ENCODE data around the gene STYXL1. TPM values are rescaled to one million over a fixed set of nuclear protein-coding genes. Genes with fewer than 3 reads are reported as not detected.
A peak's percentile ranks its signal among the peaks of the same experiment; 100 is the strongest.
"Not testable (repeated sequence)": the region's sequence is repeated elsewhere in the genome, so short reads cannot be mapped to it uniquely, and the experiment has no call there.

Gene STYXL1
- total RNA-seq, 4 donors from 2014 or later: 8.7 to 18.1 (median 12.5) TPM

GRCh38 chr7:76053461-76053860 lies 5.7 kb upstream of the STYXL1 start:
- no peak for ATAC-seq
- TF ChIP-seq POLR2A (IDR thresholded peaks at IDR 0.05) (no peak), EP300 (IDR thresholded peaks at IDR 0.05) (no peak)
- H3K36me3 ChIP-seq: peaks cover 0 to 70% of the 10 kb centered on the region in 2 donors
- H3K4me1 ChIP-seq: peaks cover 0 to 65% (median 7%) of the 10 kb centered on the region in 3 donors
- no peaks in the 10 kb centered on the region for H3K27me3 ChIP-seq
- no peaks in the 10 kb centered on the region for H3K9me3 ChIP-seq
- peak overlapping the region in 3 of 4 donors; percentile 52 to 54 (median 53) for H3K27ac ChIP-seq
- WGBS, 2 donors (ENCODE audit: low coverage in 1 of 2): 83% methylated on average over 2 of the region's 6 CpGs; no CpG with 5 or more reads in 1 of the 2 donors
- no peak overlapping the region for H3K4me3 ChIP-seq

- peaks cover 0 to 62% of the 10 kb centered on the region in 2 donors for H3K36me3 ChIP-seq
- H3K27ac ChIP-seq, H3K4me3 ChIP-seq, H3K9me3 ChIP-seq, H3K27me3 ChIP-seq, ATAC-seq: not testable (repeated sequence)
- peaks cover 0 to 65% (median 7%) of the 10 kb centered on the region in 3 donors for H3K4me1 ChIP-seq
- WGBS, 2 donors (ENCODE audit: low coverage in 1 of 2): 97 to 100% methylated on average over 4 to 7 of the region's 8 CpGs
Observed at GRCh38 chr7:76052681-76053080, 4.9 kb upstream of the STYXL1 start.

GRCh38 chr7:76051840-76052239 lies 4.0 kb upstream of the STYXL1 start:
- no peak for ATAC-seq
- Histone ChIP-seq H3K4me1 (peaks cover 0 to 71% (median 8%) of the 10 kb centered on the region in 3 donors), H3K36me3 (peaks cover 0 to 53% of the 10 kb centered on the region in 2 donors), H3K27ac (no peak overlapping the region), H3K9me3 (no peaks in the 10 kb centered on the region), H3K4me3 (no peak overlapping the region), H3K27me3 (no peaks in the 10 kb centered on the region)
- WGBS, 2 donors (ENCODE audit: low coverage in 1 of 2): 87 to 96% methylated on average over 4 of the region's 4 CpGs
- TF ChIP-seq POLR2AphosphoS5 (IDR thresholded peaks at IDR 0.05) (no peak), EP300 (IDR thresholded peaks at IDR 0.05) (no peak), POLR2A (IDR thresholded peaks at IDR 0.05) (no peak), CTCF (IDR thresholded peaks at IDR 0.05) (no peak)

GRCh38 chr7:76050545-76050944 lies 2.7 kb upstream of the STYXL1 start:
- H3K27me3 ChIP-seq: no peaks in the 10 kb centered on the region
- H3K4me3 ChIP-seq: no peak overlapping the region
- H3K27ac ChIP-seq: no peak overlapping the region
- 66 to 100% methylated on average over 3 to 4 of the region's 5 CpGs for WGBS, 2 donors (ENCODE audit: low coverage in 1 of 2)
- H3K9me3 ChIP-seq: no peaks in the 10 kb centered on the region
- TF ChIP-seq EP300 (IDR thresholded peaks at IDR 0.05) (no peak), POLR2A (IDR thresholded peaks at IDR 0.05) (no peak), POLR2AphosphoS5 (IDR thresholded peaks at IDR 0.05) (no peak), CTCF (IDR thresholded peaks at IDR 0.05) (no peak)
- peaks cover 0 to 40% of the 10 kb centered on the region in 2 donors for H3K36me3 ChIP-seq
- peaks cover 0 to 84% (median 14%) of the 10 kb centered on the region in 3 donors for H3K4me1 ChIP-seq
- no peak for ATAC-seq

- Histone ChIP-seq H3K27me3 (no peaks in the 10 kb centered on the region), H3K4me3 (peak overlapping the region in 1 of 2 donors; percentile 95), H3K4me1 (peaks cover 0 to 82% (median 14%) of the 10 kb centered on the region in 3 donors), H3K9me3 (no peaks in the 10 kb centered on the region), H3K36me3 (peaks cover 0 to 34% of the 10 kb centered on the region in 2 donors), H3K27ac (peak overlapping the region in 3 of 4 donors; percentile 96 to 97 (median 97))
- TF ChIP-seq EP300 (IDR thresholded peaks at IDR 0.05) (no peak), CTCF (IDR thresholded peaks at IDR 0.05) (no peak), POLR2AphosphoS5 (IDR thresholded peaks at IDR 0.05) (no peak), POLR2A (IDR thresholded peaks at IDR 0.05) (no peak)
- WGBS, 2 donors (ENCODE audit: low coverage in 1 of 2): 83 to 86% methylated on average over 3 to 4 of the region's 6 CpGs
- no peak for ATAC-seq
Observed at GRCh38 chr7:76049295-76049694, 1.5 kb upstream of the STYXL1 start.

- H3K36me3 ChIP-seq: peaks cover 0 to 30% of the 10 kb centered on the region in 2 donors
- WGBS, 2 donors (ENCODE audit: low coverage in 1 of 2): 11 to 19% methylated on average over 2 to 3 of the region's 9 CpGs
- H3K27me3 ChIP-seq: no peaks in the 10 kb centered on the region
- peak overlapping the region; percentile 94 to 95 for H3K4me3 ChIP-seq
- no peaks in the 10 kb centered on the region for H3K9me3 ChIP-seq
- no peak for ATAC-seq
- peak overlapping the region; percentile 85 to 97 (median 96) for H3K27ac ChIP-seq
- TF ChIP-seq CTCF (IDR thresholded peaks at IDR 0.05): no peak
- no peak for TF ChIP-seq EP300 (IDR thresholded peaks at IDR 0.05)
- no peak for TF ChIP-seq POLR2A (IDR thresholded peaks at IDR 0.05)
- no peak for TF ChIP-seq POLR2AphosphoS5 (IDR thresholded peaks at IDR 0.05)
- H3K4me1 ChIP-seq: peaks cover 0 to 75% (median 14%) of the 10 kb centered on the region in 3 donors
Observed at GRCh38 chr7:76048668-76048988, 828 bp upstream of the STYXL1 start.
